Measurements from ENCODE around the gene CHCHD1. TPM values are rescaled to one million over a fixed set of nuclear protein-coding genes. Genes with fewer than 3 reads are reported as not detected.

CHCHD1 gene
- total and polyA plus RNA-seq, 12 donors = 18.6 to 82.1 (median 22.0) TPM

GRCh38 chr10:73788864-73789658, 7.2 kb downstream of the CHCHD1 start:
- Histone ChIP-seq H3K36me3 (peaks cover 0 to 61% (median 53%) of the 10 kb centered on the region in 9 donors), H3K27ac (no peak overlapping the region), H3K4me3 (no peak overlapping the region), H3K27me3 (no peaks in the 10 kb centered on the region), H3K4me1 (peaks cover 11 to 38% (median 30%) of the 10 kb centered on the region in 9 donors), H3K9me3 (no peaks in the 10 kb centered on the region)
- intact Hi-C loops (cut with DNase I) = loop anchor here in 1 of 10 donors (5.0 kb wide), 1 partner anchor 47 kb away; the partner anchor contains the start of gene SEC24C
- no peak for ATAC-seq
- TF ChIP-seq, protein P1, sequence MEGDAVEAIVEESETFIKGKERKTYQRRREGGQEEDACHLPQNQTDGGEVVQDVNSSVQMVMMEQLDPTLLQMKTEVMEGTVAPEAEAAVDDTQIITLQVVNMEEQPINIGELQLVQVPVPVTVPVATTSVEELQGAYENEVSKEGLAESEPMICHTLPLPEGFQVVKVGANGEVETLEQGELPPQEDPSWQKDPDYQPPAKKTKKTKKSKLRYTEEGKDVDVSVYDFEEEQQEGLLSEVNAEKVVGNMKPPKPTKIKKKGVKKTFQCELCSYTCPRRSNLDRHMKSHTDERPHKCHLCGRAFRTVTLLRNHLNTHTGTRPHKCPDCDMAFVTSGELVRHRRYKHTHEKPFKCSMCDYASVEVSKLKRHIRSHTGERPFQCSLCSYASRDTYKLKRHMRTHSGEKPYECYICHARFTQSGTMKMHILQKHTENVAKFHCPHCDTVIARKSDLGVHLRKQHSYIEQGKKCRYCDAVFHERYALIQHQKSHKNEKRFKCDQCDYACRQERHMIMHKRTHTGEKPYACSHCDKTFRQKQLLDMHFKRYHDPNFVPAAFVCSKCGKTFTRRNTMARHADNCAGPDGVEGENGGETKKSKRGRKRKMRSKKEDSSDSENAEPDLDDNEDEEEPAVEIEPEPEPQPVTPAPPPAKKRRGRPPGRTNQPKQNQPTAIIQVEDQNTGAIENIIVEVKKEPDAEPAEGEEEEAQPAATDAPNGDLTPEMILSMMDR (IDR thresholded peaks at IDR 0.05) = no peak
- no peak for DNase-seq
- 84 to 88% methylated on average over 17 of the region's 17 CpGs for WGBS, 2 donors

GRCh38 chr10:73789659-73790055, 7.8 kb downstream of the CHCHD1 start:
- TF ChIP-seq, protein P1 (IDR thresholded peaks at IDR 0.05) = no peak
- no peak overlapping the region for H3K4me3 ChIP-seq
- no peak for DNase-seq
- intact Hi-C loops (cut with DNase I) = loop anchor here in 1 of 10 donors (5.0 kb wide), 1 partner anchor 47 kb away; the partner anchor contains the start of gene SEC24C
- H3K27ac ChIP-seq = no peak overlapping the region
- H3K36me3 ChIP-seq = peaks cover 0 to 67% (median 59%) of the 10 kb centered on the region in 9 donors
- 87% methylated on average over 10 of the region's 10 CpGs for WGBS, 2 donors
- H3K4me1 ChIP-seq = peaks cover 11 to 32% (median 27%) of the 10 kb centered on the region in 9 donors
- no peaks in the 10 kb centered on the region for H3K9me3 ChIP-seq
- H3K27me3 ChIP-seq = no peaks in the 10 kb centered on the region
- no peak for ATAC-seq

DNA sequence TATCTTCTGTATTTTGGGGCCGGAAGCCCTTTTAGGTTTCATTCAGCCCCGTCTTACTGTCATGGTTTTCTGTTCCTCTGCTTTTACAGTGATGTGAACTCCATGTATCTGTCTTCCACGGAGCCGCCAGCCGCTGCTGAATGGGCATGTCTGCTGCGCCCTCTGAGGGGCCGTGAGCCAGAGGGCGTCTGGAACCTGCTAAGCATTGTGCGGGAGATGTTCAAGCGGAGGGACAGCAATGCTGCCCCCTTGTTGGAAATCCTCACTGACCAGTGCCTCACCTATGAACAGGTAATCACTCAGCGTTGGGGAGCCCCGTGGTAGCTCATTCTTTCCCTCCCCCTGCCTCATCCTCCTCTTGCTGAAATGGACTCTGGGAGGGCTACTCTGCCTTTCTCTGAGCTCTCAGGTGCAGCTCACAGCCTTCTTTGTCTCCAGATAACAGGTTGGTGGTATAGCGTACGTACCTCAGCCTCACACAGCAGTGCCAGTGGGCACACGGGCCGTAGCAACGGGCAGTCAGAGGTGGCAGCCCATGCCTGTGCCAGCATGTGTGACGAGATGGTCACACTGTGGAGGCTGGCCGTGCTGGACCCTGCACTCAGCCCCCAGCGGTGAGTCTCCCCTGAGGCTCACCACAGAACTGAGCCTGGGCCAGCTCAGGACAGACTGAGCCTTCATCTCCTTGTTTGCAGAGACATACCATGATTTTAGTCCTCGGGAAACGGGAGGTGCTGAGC, 9.2 kb downstream of the CHCHD1 start:
- 92 to 94% methylated on average over 22 of the region's 22 CpGs for WGBS, 2 donors
- TF ChIP-seq, protein P1 (IDR thresholded peaks at IDR 0.05) = no peak

GRCh38 chr10:73791871-73792400, 10.1 kb downstream of the CHCHD1 start:
- H3K4me1 ChIP-seq = peaks cover 10 to 22% (median 14%) of the 10 kb centered on the region in 9 donors
- TF ChIP-seq, protein P1 (IDR thresholded peaks at IDR 0.05) = no peak
- H3K27me3 ChIP-seq = no peaks in the 10 kb centered on the region
- DNase-seq (no peak), ATAC-seq (peak in 2 of 8 donors; percentile 7 to 15)
- peaks cover 0 to 90% (median 81%) of the 10 kb centered on the region in 9 donors for H3K36me3 ChIP-seq
- no peaks in the 10 kb centered on the region for H3K9me3 ChIP-seq
- no peak overlapping the region for H3K27ac ChIP-seq
- WGBS, 2 donors = 92 to 95% methylated on average over 26 of the region's 26 CpGs
- intact Hi-C loops (cut with DNase I) = no loop called here
- H3K4me3 ChIP-seq = no peak overlapping the region

More for the DNA sequence above, 9.2 kb downstream of the CHCHD1 start:
- peaks cover 0 to 81% (median 72%) of the 10 kb centered on the region in 9 donors for H3K36me3 ChIP-seq
- H3K27me3 ChIP-seq = no peaks in the 10 kb centered on the region
- no peaks in the 10 kb centered on the region for H3K9me3 ChIP-seq
- DNase-seq (no peak), ATAC-seq (no peak)
- no peak overlapping the region for H3K4me3 ChIP-seq
- peaks cover 11 to 28% (median 23%) of the 10 kb centered on the region in 9 donors for H3K4me1 ChIP-seq
- intact Hi-C loops (cut with DNase I) = no loop called here
- H3K27ac ChIP-seq = no peak overlapping the region
